Left kidney (tissue), 8 donors: ENCODE results near the gene TXLNB. TPM values are rescaled to one million over a fixed set of nuclear protein-coding genes. Genes with fewer than 3 reads are reported as not detected.

Experiments used
- DNase-seq: peaks from one replicate; pipeline ENCODE4 v3.0.0-alpha.2; 2013
- long read RNA-seq, 8 donors: transcript quantifications; one replicate each; lab custom pipeline, GENCODE V29; 2026
- polyA plus RNA-seq: library from polyadenylated mRNA; unstranded; fragments of 120-200 nt; gene quantifications from one replicate; pipeline ENCODE4 v1.2.1, GENCODE V29; 2013; ENCODE audit not compliant: insufficient read length

Gene TXLNB
- polyA plus RNA-seq, result 2.7 TPM
- long read RNA-seq, donor 1, result 0 reads
- long read RNA-seq, donor 2, full-length matches to known transcripts, result 1 of 1 reads
- long read RNA-seq, donor 2, partial matches to known transcripts, result 0 of 1 reads
- long read RNA-seq, donor 2, other reads (novel, unspliced or antisense), result 0 of 1 reads
- long read RNA-seq, donor 3, result 0 reads
- long read RNA-seq, donor 4, result 0 reads
- long read RNA-seq, donor 5, result 0 reads
- long read RNA-seq, donor 6, result 0 reads
- long read RNA-seq, donor 7, result 0 reads
- long read RNA-seq, donor 8, result 0 reads

- DNase-seq, result peak; percentile 81
Observed at GRCh38 chr6:139291813-139292619, at the start of gene TXLNB. Gene TXLNB (minus strand): TSS chr6:139291998. CDS start chr6:139288899, 3,099 bp downstream.

GRCh38 chr6:139341060-139341459 is 49.3 kb upstream of the TXLNB start:
- DNase-seq, result no peak

GRCh38 chr6:139338795-139339194 is 47.0 kb upstream of the TXLNB start:
- no peak for DNase-seq

GRCh38 chr6:139337830-139338229 is 46.0 kb upstream of the TXLNB start:
- DNase-seq, result no peak

- DNase-seq, result no peak
Observed at GRCh38 chr6:139337001-139337400, 45.2 kb upstream of the TXLNB start.

GRCh38 chr6:139336488-139336887 is 44.7 kb upstream of the TXLNB start:
- DNase-seq, result no peak

- DNase-seq, result no peak
Observed at GRCh38 chr6:139335447-139336210, 43.8 kb upstream of the TXLNB start.

GRCh38 chr6:139334806-139335446 is 43.1 kb upstream of the TXLNB start:
- no peak for DNase-seq

GRCh38 chr6:139330826-139331500 is 39.2 kb upstream of the TXLNB start:
- no peak for DNase-seq

- DNase-seq, result no peak
Observed at GRCh38 chr6:139330306-139330705, 38.5 kb upstream of the TXLNB start.

GRCh38 chr6:139329224-139329623 is 37.4 kb upstream of the TXLNB start:
- no peak for DNase-seq

- DNase-seq, result no peak
Observed at GRCh38 chr6:139327038-139327437, 35.2 kb upstream of the TXLNB start.

GRCh38 chr6:139325686-139326085 is 33.9 kb upstream of the TXLNB start:
- DNase-seq, result no peak

- no peak for DNase-seq
Observed at GRCh38 chr6:139325125-139325524, 33.3 kb upstream of the TXLNB start.

GRCh38 chr6:139324301-139324555 is 32.4 kb upstream of the TXLNB start:
- no peak for DNase-seq

GRCh38 chr6:139323511-139324300 is 31.9 kb upstream of the TXLNB start:
- peak; percentile 55 for DNase-seq

- no peak for DNase-seq
Observed at GRCh38 chr6:139320081-139320480, 28.3 kb upstream of the TXLNB start.

GRCh38 chr6:139316622-139317317 is 25.0 kb upstream of the TXLNB start:
- no peak for DNase-seq

- no peak for DNase-seq
Observed at GRCh38 chr6:139313784-139314545, 22.2 kb upstream of the TXLNB start.

GRCh38 chr6:139313229-139313628 is 21.4 kb upstream of the TXLNB start:
- no peak for DNase-seq
